Neutrophil (primary cell): ENCODE results near the gene CLSTN2.

Experiments used
- H3K27ac ChIP-seq: fragments of 200-600 bp; sonication (generic); 2 replicates; pipeline ENCODE4 v1.5.1; 2016; ENCODE audit warnings: mild to moderate bottlenecking, moderate library complexity
- H3K27me3 ChIP-seq: fragments of 200-600 bp; sonication (generic); 2 replicates; pipeline ENCODE4 v1.6.0; 2016; ENCODE audit warnings: mild to moderate bottlenecking
- H3K36me3 ChIP-seq: fragments of 200-600 bp; sonication (generic); 2 replicates; pipeline ENCODE4 v1.5.1; 2017
- H3K4me1 ChIP-seq, 2 experiments: fragments of 200-600 bp in 1 of 2; sonication (generic) in 1 of 2; 1 replicate in 1 of 2; 2 replicates in 1 of 2; pipeline versions ENCODE4 v1.5.1 to v1.6.1; 2013 to 2016; ENCODE audit warnings: low read depth in 1 of 2, low read length in 1 of 2, mild to moderate bottlenecking in 1 of 2, moderate library complexity in 1 of 2; ENCODE audit not compliant: control insufficient read depth in 1 of 2, insufficient read depth in 1 of 2
- H3K4me3 ChIP-seq, 2 experiments: fragments of 200-600 bp in 1 of 2; sonication (generic) in 1 of 2; 1 replicate in 1 of 2; 2 replicates in 1 of 2; pipeline ENCODE4 v1.5.1; 2013 to 2016; ENCODE audit warnings: low read depth in 1 of 2, low read length in 1 of 2, mild to moderate bottlenecking in 1 of 2, moderate library complexity in 1 of 2
- H3K9me3 ChIP-seq: fragments of 200-600 bp; sonication (generic); 2 replicates; pipeline ENCODE4 v1.5.1; 2016
- CTCF ChIP-seq: fragments of 200-600 bp; sonication (generic); IDR thresholded peaks from 2 replicates; pipeline ENCODE4 v1.5.1; 2016; ENCODE audit warnings: antibody characterized with exemption

CLSTN2 gene

GRCh38 chr3:139975594-139976365, 40.8 kb downstream of the CLSTN2 start:
- Histone ChIP-seq H3K27me3 (peaks cover 5% of the 10 kb centered on the region), H3K9me3 (no peaks in the 10 kb centered on the region)
- no peak for TF ChIP-seq CTCF

GRCh38 chr3:139978966-139979365, 44.0 kb downstream of the CLSTN2 start:
- H3K9me3 ChIP-seq, result no peaks in the 10 kb centered on the region
- H3K36me3 ChIP-seq, result no peaks in the 10 kb centered on the region
- H3K27ac ChIP-seq, result no peak overlapping the region
- TF ChIP-seq CTCF, result no peak
- H3K27me3 ChIP-seq, result peaks cover 5% of the 10 kb centered on the region
- no peaks in the 10 kb centered on the region for H3K4me1 ChIP-seq
- no peak overlapping the region for H3K4me3 ChIP-seq

More at GRCh38 chr3:139975594-139976365, 40.8 kb downstream of the CLSTN2 start:
- no peaks in the 10 kb centered on the region for H3K36me3 ChIP-seq
- no peak overlapping the region for H3K4me3 ChIP-seq
- H3K27ac ChIP-seq, result no peak overlapping the region
- H3K4me1 ChIP-seq, result no peaks in the 10 kb centered on the region

GRCh38 chr3:139979991-139980390, 45.0 kb downstream of the CLSTN2 start:
- Histone ChIP-seq H3K4me1 (no peaks in the 10 kb centered on the region), H3K36me3 (no peaks in the 10 kb centered on the region), H3K9me3 (no peaks in the 10 kb centered on the region), H3K27me3 (no peaks in the 10 kb centered on the region), H3K4me3 (no peak overlapping the region), H3K27ac (no peak overlapping the region)
- no peak for TF ChIP-seq CTCF

GRCh38 chr3:139982404-139982803, 47.4 kb downstream of the CLSTN2 start:
- Histone ChIP-seq H3K4me3 (no peak overlapping the region), H3K27ac (no peak overlapping the region), H3K36me3 (no peaks in the 10 kb centered on the region), H3K4me1 (no peaks in the 10 kb centered on the region), H3K9me3 (no peaks in the 10 kb centered on the region), H3K27me3 (no peaks in the 10 kb centered on the region)
- TF ChIP-seq CTCF, result no peak

GRCh38 chr3:139985576-139985975, 50.6 kb downstream of the CLSTN2 start:
- H3K27ac ChIP-seq, result no peak overlapping the region
- no peaks in the 10 kb centered on the region for H3K9me3 ChIP-seq
- H3K27me3 ChIP-seq, result no peaks in the 10 kb centered on the region
- H3K36me3 ChIP-seq, result no peaks in the 10 kb centered on the region
- TF ChIP-seq CTCF, result no peak
- H3K4me1 ChIP-seq, result no peaks in the 10 kb centered on the region
- H3K4me3 ChIP-seq, result no peak overlapping the region
